Measurements from ENCODE around the gene SLX4IP.

SLX4IP gene

GRCh38 chr20:10468340-10468845 lies 33.3 kb downstream of the SLX4IP start:
- H3K4me1 Mint-ChIP-seq (ENCODE audit: low read depth): peaks cover 13% of the 10 kb centered on the region
- H3K27ac Mint-ChIP-seq: no peak overlapping the region
- peaks cover 1% of the 10 kb centered on the region for H3K36me3 Mint-ChIP-seq (ENCODE audit: low read depth)
- peaks cover 6% of the 10 kb centered on the region for H3K9me3 Mint-ChIP-seq
- H3K27me3 Mint-ChIP-seq (ENCODE audit: low read depth): no peaks in the 10 kb centered on the region
- no peak overlapping the region for H3K4me3 Mint-ChIP-seq

GRCh38 chr20:10469056-10469455 lies 34.0 kb downstream of the SLX4IP start:
- no peaks in the 10 kb centered on the region for H3K36me3 Mint-ChIP-seq (ENCODE audit: low read depth)
- no peak overlapping the region for H3K4me3 Mint-ChIP-seq
- no peaks in the 10 kb centered on the region for H3K27me3 Mint-ChIP-seq (ENCODE audit: low read depth)
- peaks cover 13% of the 10 kb centered on the region for H3K4me1 Mint-ChIP-seq (ENCODE audit: low read depth)
- H3K27ac Mint-ChIP-seq: no peak overlapping the region
- H3K9me3 Mint-ChIP-seq: no peaks in the 10 kb centered on the region

DNA sequence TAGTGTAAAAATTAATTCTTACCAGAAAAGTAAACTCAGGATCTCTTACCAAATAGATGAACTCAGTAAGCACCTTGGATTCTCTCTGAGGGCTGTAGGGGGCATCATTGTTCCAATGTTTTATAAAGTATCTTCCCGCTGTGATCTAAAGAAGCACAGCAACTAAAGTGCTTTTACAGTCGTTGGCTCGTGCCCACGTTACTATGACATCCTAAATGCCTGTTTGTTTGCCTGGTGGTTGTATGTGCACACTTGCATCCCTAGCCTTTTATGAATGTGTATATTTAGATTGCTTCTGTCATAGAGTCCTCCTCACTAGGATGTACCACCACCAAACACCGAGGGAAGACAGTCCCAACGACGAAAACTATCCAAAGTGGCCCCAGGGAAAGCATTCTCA lies 34.5 kb downstream of the SLX4IP start:
- no peaks in the 10 kb centered on the region for H3K36me3 Mint-ChIP-seq (ENCODE audit: low read depth)
- no peak overlapping the region for H3K27ac Mint-ChIP-seq
- no peaks in the 10 kb centered on the region for H3K27me3 Mint-ChIP-seq (ENCODE audit: low read depth)
- H3K4me1 Mint-ChIP-seq (ENCODE audit: low read depth): peaks cover 13% of the 10 kb centered on the region
- no peak overlapping the region for H3K4me3 Mint-ChIP-seq
- H3K9me3 Mint-ChIP-seq: no peaks in the 10 kb centered on the region

DNA sequence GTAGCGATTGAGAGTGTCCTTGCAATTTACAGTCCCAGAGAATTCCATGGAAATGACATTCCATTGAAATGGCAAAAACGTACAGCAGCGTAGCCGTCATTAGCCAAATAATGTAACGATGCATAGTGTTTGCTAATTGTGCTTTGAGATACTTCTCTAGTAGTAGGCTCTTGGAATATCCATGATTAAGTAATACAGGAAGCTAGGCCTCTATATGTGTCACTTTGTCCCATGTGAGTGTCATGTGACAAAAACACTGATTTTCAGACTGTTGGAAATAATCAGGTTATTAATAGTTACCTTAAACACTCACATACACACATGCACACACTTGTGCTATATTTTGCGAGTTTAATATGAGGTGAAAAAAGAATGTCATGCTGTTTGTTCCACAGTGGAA lies 35.2 kb downstream of the SLX4IP start:
- no peak overlapping the region for H3K27ac Mint-ChIP-seq
- peaks cover 13% of the 10 kb centered on the region for H3K4me1 Mint-ChIP-seq (ENCODE audit: low read depth)
- no peak overlapping the region for H3K4me3 Mint-ChIP-seq
- H3K27me3 Mint-ChIP-seq (ENCODE audit: low read depth): no peaks in the 10 kb centered on the region
- H3K9me3 Mint-ChIP-seq: no peaks in the 10 kb centered on the region
- no peaks in the 10 kb centered on the region for H3K36me3 Mint-ChIP-seq (ENCODE audit: low read depth)

- no peaks in the 10 kb centered on the region for H3K36me3 Mint-ChIP-seq (ENCODE audit: low read depth)
- no peak overlapping the region for H3K4me3 Mint-ChIP-seq
- H3K27me3 Mint-ChIP-seq (ENCODE audit: low read depth): no peaks in the 10 kb centered on the region
- no peak overlapping the region for H3K27ac Mint-ChIP-seq
- H3K4me1 Mint-ChIP-seq (ENCODE audit: low read depth): peaks cover 14% of the 10 kb centered on the region
- H3K9me3 Mint-ChIP-seq: no peaks in the 10 kb centered on the region
Measured at GRCh38 chr20:10472871-10473270, 37.8 kb downstream of the SLX4IP start.

DNA sequence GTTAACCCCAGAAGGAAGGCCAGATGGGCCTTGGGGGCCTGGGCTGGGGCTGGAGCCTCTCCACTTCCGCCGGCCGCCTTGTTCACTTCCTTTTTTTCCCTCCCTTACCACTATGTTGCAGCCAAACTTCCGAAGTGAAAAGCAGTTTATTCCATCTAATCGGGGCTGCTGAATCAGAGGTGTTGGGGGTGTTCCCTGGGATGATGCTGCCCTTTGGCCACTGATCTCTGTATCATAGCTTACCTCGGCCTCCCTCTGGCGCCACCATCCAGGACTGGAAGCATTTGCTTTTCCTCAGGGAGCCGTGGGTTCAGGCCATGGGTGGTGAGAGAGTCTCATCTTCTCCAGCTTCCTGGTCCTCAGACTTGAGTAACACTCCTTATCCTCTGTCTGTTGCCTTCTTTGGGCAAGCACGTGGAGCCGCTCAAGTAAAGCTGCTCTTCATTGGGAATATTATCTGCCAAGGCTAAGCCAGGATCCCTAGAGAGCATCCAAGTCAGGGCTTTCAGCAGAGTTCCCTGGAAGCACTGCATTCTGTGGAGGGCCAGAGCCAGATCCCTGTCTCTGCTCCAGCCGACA lies 39.6 kb downstream of the SLX4IP start:
- Mint-ChIP-seq H3K4me3 (no peak overlapping the region), H3K4me1 (ENCODE audit: low read depth) (peaks cover 5% of the 10 kb centered on the region), H3K27me3 (ENCODE audit: low read depth) (no peaks in the 10 kb centered on the region), H3K9me3 (no peaks in the 10 kb centered on the region), H3K27ac (no peak overlapping the region), H3K36me3 (ENCODE audit: low read depth) (no peaks in the 10 kb centered on the region)

DNA sequence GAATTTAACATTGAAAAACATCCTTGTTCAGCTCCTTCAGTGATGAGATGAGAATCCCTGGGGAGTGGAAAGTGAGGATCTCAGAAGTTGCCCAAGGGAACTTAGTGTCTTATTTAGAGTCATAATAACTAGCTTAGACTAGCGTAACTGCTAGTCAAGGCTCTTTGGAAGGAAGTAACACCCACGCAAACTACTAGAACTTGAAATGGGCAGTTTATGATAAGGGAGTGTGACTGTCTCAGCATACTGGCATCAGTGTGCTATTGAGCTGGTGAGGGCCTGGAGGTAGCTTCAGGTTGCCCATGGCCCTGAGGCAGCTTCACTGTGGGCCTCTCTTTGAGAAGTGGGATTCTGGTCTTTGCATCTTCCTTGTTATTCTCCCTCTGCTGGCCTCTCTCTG lies 40.1 kb downstream of the SLX4IP start:
- Mint-ChIP-seq H3K27ac (no peak overlapping the region), H3K36me3 (ENCODE audit: low read depth) (no peaks in the 10 kb centered on the region), H3K9me3 (no peaks in the 10 kb centered on the region), H3K4me1 (ENCODE audit: low read depth) (peaks cover 2% of the 10 kb centered on the region), H3K4me3 (no peak overlapping the region), H3K27me3 (ENCODE audit: low read depth) (no peaks in the 10 kb centered on the region)

GRCh38 chr20:10476319-10476724 lies 41.2 kb downstream of the SLX4IP start:
- Mint-ChIP-seq H3K4me3 (no peak overlapping the region), H3K9me3 (no peaks in the 10 kb centered on the region), H3K4me1 (ENCODE audit: low read depth) (peaks cover 2% of the 10 kb centered on the region), H3K27me3 (ENCODE audit: low read depth) (no peaks in the 10 kb centered on the region), H3K36me3 (ENCODE audit: low read depth) (no peaks in the 10 kb centered on the region), H3K27ac (no peak overlapping the region)

GRCh38 chr20:10478205-10478604 lies 43.1 kb downstream of the SLX4IP start:
- H3K4me3 Mint-ChIP-seq: no peak overlapping the region
- H3K27ac Mint-ChIP-seq: no peak overlapping the region
- H3K36me3 Mint-ChIP-seq (ENCODE audit: low read depth): no peaks in the 10 kb centered on the region
- H3K9me3 Mint-ChIP-seq: no peaks in the 10 kb centered on the region
- H3K4me1 Mint-ChIP-seq (ENCODE audit: low read depth): peaks cover 2% of the 10 kb centered on the region
- H3K27me3 Mint-ChIP-seq (ENCODE audit: low read depth): no peaks in the 10 kb centered on the region

GRCh38 chr20:10478930-10479329 lies 43.8 kb downstream of the SLX4IP start:
- Mint-ChIP-seq H3K9me3 (no peaks in the 10 kb centered on the region), H3K27ac (no peak overlapping the region), H3K4me3 (no peak overlapping the region), H3K4me1 (ENCODE audit: low read depth) (peaks cover 2% of the 10 kb centered on the region), H3K27me3 (ENCODE audit: low read depth) (no peaks in the 10 kb centered on the region), H3K36me3 (ENCODE audit: low read depth) (no peaks in the 10 kb centered on the region)

DNA sequence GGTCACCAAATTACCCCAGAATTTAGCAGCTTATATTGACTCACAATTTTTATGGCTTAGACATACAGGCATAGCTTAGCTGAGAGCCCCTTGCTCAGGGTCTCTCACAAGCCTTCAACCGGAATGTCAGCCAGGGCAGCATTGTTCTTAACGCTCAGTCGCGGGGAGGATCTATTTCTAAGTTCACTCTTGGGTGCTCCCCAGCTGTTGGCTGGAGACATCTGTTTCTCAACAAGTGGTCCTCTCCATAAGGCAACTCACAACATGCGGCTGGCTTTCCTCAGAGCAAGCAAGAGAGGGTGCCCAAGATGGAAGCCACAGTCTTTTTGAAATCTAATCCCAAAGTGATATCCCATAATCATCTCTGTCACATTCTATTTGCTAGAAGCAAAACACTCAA lies 46.6 kb downstream of the SLX4IP start:
- Mint-ChIP-seq H3K4me3 (no peak overlapping the region), H3K27me3 (ENCODE audit: low read depth) (no peaks in the 10 kb centered on the region), H3K36me3 (ENCODE audit: low read depth) (no peaks in the 10 kb centered on the region), H3K9me3 (no peaks in the 10 kb centered on the region), H3K4me1 (ENCODE audit: low read depth) (no peaks in the 10 kb centered on the region), H3K27ac (no peak overlapping the region)

DNA sequence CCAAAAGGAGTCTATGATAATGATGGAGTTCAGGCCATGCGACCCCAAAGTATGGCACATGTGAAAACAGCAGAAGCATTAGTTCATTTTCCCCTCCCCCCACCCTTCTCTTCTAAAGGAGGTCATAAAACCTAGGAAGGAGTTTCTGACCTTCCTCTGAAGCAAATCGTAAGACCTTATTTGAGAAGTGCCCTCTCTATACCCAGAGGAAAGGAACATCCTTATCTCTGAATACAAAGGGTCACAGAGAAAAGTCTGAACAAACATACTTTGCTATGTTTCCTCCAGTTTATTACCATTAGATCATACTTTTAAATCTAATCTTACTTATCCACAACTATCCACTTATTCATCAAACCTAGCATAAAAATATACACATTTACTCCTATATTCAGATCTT lies 48.6 kb downstream of the SLX4IP start:
- H3K36me3 Mint-ChIP-seq (ENCODE audit: low read depth): no peaks in the 10 kb centered on the region
- H3K4me3 Mint-ChIP-seq: no peak overlapping the region
- no peaks in the 10 kb centered on the region for H3K27me3 Mint-ChIP-seq (ENCODE audit: low read depth)
- no peaks in the 10 kb centered on the region for H3K9me3 Mint-ChIP-seq
- H3K27ac Mint-ChIP-seq: no peak overlapping the region
- H3K4me1 Mint-ChIP-seq (ENCODE audit: low read depth): no peaks in the 10 kb centered on the region

- no peaks in the 10 kb centered on the region for H3K9me3 Mint-ChIP-seq
- H3K36me3 Mint-ChIP-seq (ENCODE audit: low read depth): no peaks in the 10 kb centered on the region
- peaks cover 11% of the 10 kb centered on the region for H3K4me1 Mint-ChIP-seq (ENCODE audit: low read depth)
- H3K27me3 Mint-ChIP-seq (ENCODE audit: low read depth): no peaks in the 10 kb centered on the region
- H3K4me3 Mint-ChIP-seq: no peak overlapping the region
- no peak overlapping the region for H3K27ac Mint-ChIP-seq
Measured at GRCh38 chr20:10487142-10488136, 52.3 kb downstream of the SLX4IP start.

- H3K4me1 Mint-ChIP-seq (ENCODE audit: low read depth): peaks cover 11% of the 10 kb centered on the region
Measured at GRCh38 chr20:10488534-10488933, 53.4 kb downstream of the SLX4IP start.

DNA sequence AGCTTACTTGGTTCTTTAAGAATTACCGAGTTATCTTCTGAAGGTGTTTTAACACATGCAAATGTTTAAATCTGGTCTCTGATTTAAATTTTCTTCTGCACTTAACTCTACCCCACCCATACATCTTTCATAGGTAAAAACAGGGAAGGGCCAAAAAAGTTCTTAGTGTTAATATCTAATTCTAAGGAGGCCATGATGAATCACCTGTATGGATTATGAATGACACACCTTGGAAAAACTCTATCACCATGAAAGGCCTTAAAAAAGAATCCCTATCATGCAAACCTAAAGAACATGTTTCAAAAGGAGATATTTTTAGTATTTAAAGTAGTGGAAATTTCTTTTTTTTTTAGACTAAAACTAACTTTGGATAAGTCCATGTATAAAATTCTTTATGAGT lies 54.7 kb downstream of the SLX4IP start:
- H3K9me3 Mint-ChIP-seq: peaks cover 3% of the 10 kb centered on the region
- H3K27me3 Mint-ChIP-seq (ENCODE audit: low read depth): no peaks in the 10 kb centered on the region
- H3K27ac Mint-ChIP-seq: no peak overlapping the region
- no peaks in the 10 kb centered on the region for H3K36me3 Mint-ChIP-seq (ENCODE audit: low read depth)
- H3K4me1 Mint-ChIP-seq (ENCODE audit: low read depth): peaks cover 14% of the 10 kb centered on the region
- H3K4me3 Mint-ChIP-seq: no peak overlapping the region

More at GRCh38 chr20:10488534-10488933, 53.4 kb downstream of the SLX4IP start:
- Mint-ChIP-seq H3K36me3 (ENCODE audit: low read depth) (no peaks in the 10 kb centered on the region), H3K9me3 (peaks cover 3% of the 10 kb centered on the region), H3K4me3 (no peak overlapping the region), H3K27ac (no peak overlapping the region), H3K27me3 (ENCODE audit: low read depth) (no peaks in the 10 kb centered on the region)

All from T-helper 1 cell treated with Interleukin-12 subunit alpha and Interleukin-12 subunit beta and Interleukin-4 antibody, amounts not matched to agents 30 μg/mL and 1 μg/mL, for 36 hours (primary cell).